ENCODE measurements around the gene RPL27. TPM values are rescaled to one million over a fixed set of nuclear protein-coding genes. Genes with fewer than 3 reads are reported as not detected.
A peak's percentile ranks its signal among the peaks of the same experiment; 100 is the strongest.

Gene RPL27
- total RNA-seq, 1 donor from 2014 or later = 738 TPM

DNA sequence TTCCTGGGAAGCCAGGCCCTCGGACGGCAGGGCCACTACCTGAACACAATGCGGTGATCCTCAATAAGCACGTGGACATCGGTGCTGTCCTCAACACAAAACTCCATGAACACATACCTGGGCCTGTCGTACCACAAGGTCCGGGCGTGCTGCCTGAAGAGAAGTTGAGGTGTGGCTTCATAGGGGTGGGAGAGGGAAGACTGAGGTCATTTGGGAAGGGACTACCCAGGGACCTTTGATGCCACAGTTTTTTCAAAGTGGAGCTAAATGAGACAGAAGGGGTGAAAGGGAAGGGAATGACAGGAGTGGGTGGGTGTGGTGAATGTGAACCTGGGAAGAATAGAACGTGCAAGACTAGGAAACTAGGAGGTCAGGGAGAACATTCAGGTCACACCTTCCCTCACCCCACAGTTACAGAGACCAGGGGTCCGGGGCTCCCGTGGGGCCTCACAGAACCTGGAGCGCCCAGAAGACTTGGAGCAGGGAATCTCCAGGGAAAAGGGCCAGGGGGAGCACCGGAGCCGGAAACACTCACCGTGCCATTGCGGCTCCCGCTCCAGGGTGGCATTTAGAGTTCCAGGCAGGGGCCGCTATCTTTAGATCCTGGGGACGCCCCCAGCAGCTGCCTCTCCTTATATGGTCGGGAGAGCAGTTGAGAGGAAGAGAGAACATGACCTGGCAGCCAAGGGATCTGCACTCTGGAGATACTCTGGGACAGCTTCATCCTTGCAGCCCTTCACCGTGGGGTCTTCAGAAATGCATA is 18.5 kb upstream of the RPL27 start, which contains the start of gene PTGES3L:
PTGES3L (minus strand) TSS at position 570 of the 763 bp plus-strand sequence; CDS start at position 543, 27 bp downstream.
- Mint-ChIP-seq H3K4me1 (ENCODE audit: low read depth) (peaks cover 35% of the 10 kb centered on the region), H3K27me3 (ENCODE audit: low read depth) (no peaks in the 10 kb centered on the region), H3K4me3 (ENCODE audit: unreplicated experiment) (peak within 1 kb of the TSS; percentile 99), H3K36me3 (ENCODE audit: low read depth) (peaks cover 5% of the 10 kb centered on the region), H3K27ac (ENCODE audit: unreplicated experiment) (peak within 1 kb of the TSS; percentile 92), H3K9me3 (ENCODE audit: low read depth) (no peaks in the 10 kb centered on the region)
- DNase-seq (ENCODE audit: low spot score) = no peak
- TF ChIP-seq, protein P1, sequence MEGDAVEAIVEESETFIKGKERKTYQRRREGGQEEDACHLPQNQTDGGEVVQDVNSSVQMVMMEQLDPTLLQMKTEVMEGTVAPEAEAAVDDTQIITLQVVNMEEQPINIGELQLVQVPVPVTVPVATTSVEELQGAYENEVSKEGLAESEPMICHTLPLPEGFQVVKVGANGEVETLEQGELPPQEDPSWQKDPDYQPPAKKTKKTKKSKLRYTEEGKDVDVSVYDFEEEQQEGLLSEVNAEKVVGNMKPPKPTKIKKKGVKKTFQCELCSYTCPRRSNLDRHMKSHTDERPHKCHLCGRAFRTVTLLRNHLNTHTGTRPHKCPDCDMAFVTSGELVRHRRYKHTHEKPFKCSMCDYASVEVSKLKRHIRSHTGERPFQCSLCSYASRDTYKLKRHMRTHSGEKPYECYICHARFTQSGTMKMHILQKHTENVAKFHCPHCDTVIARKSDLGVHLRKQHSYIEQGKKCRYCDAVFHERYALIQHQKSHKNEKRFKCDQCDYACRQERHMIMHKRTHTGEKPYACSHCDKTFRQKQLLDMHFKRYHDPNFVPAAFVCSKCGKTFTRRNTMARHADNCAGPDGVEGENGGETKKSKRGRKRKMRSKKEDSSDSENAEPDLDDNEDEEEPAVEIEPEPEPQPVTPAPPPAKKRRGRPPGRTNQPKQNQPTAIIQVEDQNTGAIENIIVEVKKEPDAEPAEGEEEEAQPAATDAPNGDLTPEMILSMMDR (IDR thresholded peaks at IDR 0.05) = no peak

DNA sequence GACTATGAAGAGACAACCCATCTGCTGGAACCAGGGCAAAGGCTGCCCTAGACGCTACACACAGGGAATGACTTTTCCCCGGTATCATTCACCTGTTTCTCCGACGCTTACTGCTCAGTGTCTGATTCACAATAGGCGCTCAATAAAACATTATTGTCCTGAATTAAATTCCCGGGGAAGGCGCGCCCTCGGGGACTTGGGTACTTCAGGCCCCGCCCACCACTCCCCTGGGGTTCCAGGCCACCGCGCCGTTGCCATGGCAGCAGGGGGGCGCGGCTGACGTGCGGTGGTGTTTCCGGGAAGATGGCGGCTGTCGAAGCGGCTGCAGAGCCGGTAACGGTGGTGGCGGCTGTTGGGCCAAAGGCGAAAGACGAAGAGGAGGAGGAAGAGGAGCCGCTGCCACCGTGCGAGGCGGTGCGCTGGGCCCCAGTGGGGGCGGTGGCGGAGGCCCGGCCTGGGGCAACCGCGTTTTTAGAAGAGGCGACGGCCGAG is 17.9 kb upstream of the RPL27 start, which contains the start of gene RUNDC1:
RUNDC1 (plus strand) TSS at position 292 of the 492 bp plus-strand sequence; CDS start at position 304, 12 bp downstream.
- peak within 1 kb of the TSS; percentile 99 for H3K4me3 Mint-ChIP-seq (ENCODE audit: unreplicated experiment)
- H3K36me3 Mint-ChIP-seq (ENCODE audit: low read depth) = peaks cover 7% of the 10 kb centered on the region
- TF ChIP-seq, protein P1 (IDR thresholded peaks at IDR 0.05) = no peak
- DNase-seq (ENCODE audit: low spot score) = no peak
- H3K9me3 Mint-ChIP-seq (ENCODE audit: low read depth) = no peaks in the 10 kb centered on the region
- H3K4me1 Mint-ChIP-seq (ENCODE audit: low read depth) = peaks cover 35% of the 10 kb centered on the region
- H3K27me3 Mint-ChIP-seq (ENCODE audit: low read depth) = no peaks in the 10 kb centered on the region
- H3K27ac Mint-ChIP-seq (ENCODE audit: unreplicated experiment) = peak within 1 kb of the TSS; percentile 92

DNA sequence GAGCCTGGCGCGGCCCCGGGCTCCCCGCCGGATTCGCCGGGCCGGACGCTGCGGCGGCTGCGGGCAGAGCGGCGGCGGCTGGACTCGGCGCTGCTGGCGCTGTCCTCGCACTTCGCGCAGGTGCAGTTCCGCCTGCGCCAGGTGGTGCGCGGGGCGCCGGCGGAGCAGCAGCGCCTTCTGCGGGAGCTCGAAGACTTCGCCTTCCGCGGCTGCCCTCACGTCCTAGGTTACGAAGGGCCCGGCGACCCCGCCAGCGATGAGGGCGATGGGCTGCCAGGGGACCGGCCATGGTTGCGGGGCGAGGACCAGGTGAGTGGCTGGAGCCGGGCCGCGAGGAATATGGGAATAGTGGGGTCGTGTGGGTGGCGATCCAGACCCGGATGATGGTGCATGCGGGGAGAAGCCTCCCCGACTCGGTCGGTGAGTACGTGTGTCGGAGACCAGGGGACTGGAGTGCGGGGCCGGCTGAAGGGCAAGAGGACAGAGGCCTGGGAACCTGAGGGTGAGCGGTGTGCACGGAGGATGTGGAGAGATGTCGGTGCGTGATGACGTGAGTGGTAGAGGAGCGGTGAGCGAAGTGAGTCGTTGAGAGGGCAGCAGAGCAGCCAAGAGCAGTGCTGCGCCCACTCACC is 17.3 kb upstream of the RPL27 start:
- Mint-ChIP-seq H3K36me3 (ENCODE audit: low read depth) (peaks cover 9% of the 10 kb centered on the region), H3K27ac (ENCODE audit: unreplicated experiment) (peak overlapping the region; percentile 89), H3K27me3 (ENCODE audit: low read depth) (no peaks in the 10 kb centered on the region), H3K4me1 (ENCODE audit: low read depth) (peaks cover 35% of the 10 kb centered on the region), H3K9me3 (ENCODE audit: low read depth) (no peaks in the 10 kb centered on the region), H3K4me3 (ENCODE audit: unreplicated experiment) (peak overlapping the region; percentile 99)
- TF ChIP-seq, protein P1 (IDR thresholded peaks at IDR 0.05) = peak; percentile 41
- no peak for DNase-seq (ENCODE audit: low spot score)

DNA sequence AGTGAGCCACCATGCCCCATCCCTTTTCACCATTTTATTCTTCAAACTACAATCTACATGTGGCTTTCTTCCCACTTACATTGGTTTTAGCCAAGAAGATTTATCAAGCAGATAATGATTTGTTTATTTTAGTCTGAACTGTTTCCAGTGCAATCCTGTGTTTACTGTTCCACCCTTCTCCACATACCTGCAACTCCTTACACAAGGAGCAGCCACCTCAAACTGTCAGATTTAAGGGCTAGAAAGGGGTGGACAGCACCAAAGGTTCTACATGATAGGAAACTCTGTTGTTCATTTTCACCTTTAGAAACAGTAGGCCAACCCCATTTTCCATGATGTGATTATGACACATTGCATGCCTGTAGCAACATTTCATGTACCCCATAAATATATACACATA is 16.0 kb upstream of the RPL27 start:
- DNase-seq (ENCODE audit: low spot score) = no peak

DNA sequence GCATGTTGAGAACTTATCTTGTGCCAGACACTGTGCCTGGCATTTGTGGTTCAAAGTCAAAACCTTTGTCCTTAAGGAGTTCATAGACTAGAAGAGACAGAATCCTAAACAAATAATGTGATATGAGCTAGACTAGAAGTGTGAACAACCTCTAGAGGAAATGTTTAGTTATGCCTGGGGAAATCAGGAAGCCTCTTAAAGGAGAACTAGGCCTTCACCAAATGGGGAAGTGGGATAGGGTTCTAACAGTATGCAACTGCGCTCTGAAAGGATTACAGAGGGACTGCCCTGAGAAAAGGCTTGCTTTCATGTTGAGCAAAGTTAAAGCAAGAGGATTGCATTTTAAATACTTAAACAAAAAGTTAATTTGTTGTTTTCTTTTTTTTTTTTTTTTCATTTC is 13.0 kb upstream of the RPL27 start:
- Mint-ChIP-seq H3K9me3 (ENCODE audit: low read depth) (no peaks in the 10 kb centered on the region), H3K27me3 (ENCODE audit: low read depth) (no peaks in the 10 kb centered on the region), H3K36me3 (ENCODE audit: low read depth) (peaks cover 17% of the 10 kb centered on the region), H3K4me3 (ENCODE audit: unreplicated experiment) (no peak overlapping the region), H3K4me1 (ENCODE audit: low read depth) (peaks cover 30% of the 10 kb centered on the region), H3K27ac (ENCODE audit: unreplicated experiment) (no peak overlapping the region)
- no peak for DNase-seq (ENCODE audit: low spot score)
- TF ChIP-seq, protein P1 (IDR thresholded peaks at IDR 0.05) = no peak

More for the DNA sequence above, 16.0 kb upstream of the RPL27 start:
- Mint-ChIP-seq H3K4me1 (ENCODE audit: low read depth) (peaks cover 32% of the 10 kb centered on the region), H3K4me3 (ENCODE audit: unreplicated experiment) (peak overlapping the region; percentile 99), H3K9me3 (ENCODE audit: low read depth) (no peaks in the 10 kb centered on the region), H3K27ac (ENCODE audit: unreplicated experiment) (no peak overlapping the region), H3K36me3 (ENCODE audit: low read depth) (peaks cover 10% of the 10 kb centered on the region), H3K27me3 (ENCODE audit: low read depth) (no peaks in the 10 kb centered on the region)
- TF ChIP-seq, protein P1 (IDR thresholded peaks at IDR 0.05) = no peak

Data from chondrocyte (in vitro differentiated cells).